HG03558 (cell line): ENCODE data around the gene SSRP1.

Experiments
- ATAC-seq: cut with Tn5 transposase; IDR thresholded peaks from one replicate; pipeline ENCODE4 v1.9.1; 2021; ENCODE audit warnings: moderate number of reproducible peaks; ENCODE audit not compliant: unreplicated experiment; ENCODE audit errors: extremely low read depth

SSRP1 gene

DNA sequence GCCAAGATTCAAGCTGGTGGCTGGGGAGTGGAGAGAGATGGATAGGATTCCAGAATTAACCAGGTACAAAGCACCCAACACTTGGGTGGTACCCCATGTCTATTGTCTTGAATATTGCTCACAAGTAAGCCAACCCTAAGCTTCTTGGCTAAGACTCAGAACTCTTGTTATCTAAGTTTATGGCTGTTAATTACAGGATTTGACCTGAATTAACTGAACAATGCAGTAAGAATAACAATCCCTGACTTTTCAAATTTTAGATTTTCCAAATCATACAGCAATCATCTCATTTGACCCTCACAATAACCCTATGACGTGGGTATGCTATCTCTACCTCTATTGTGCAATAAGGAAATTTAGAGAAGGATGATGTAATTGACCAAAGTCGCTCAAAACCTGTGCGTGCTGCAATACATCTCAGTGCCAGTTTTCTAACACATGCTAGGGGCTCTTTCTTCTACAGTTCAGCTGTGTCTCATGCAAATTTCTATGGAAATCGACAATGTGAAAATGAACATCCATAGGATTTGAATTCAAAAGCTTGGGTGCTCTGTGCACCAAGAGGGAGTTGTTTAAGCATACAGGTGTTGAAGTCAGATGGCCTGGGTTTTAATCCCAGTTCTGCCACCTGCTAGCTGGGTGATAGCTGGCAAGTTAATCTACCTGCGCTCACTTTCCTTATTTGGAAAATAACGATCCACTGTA lies 58.6 kb downstream of the SSRP1 start:
- ATAC-seq, result no peak

DNA sequence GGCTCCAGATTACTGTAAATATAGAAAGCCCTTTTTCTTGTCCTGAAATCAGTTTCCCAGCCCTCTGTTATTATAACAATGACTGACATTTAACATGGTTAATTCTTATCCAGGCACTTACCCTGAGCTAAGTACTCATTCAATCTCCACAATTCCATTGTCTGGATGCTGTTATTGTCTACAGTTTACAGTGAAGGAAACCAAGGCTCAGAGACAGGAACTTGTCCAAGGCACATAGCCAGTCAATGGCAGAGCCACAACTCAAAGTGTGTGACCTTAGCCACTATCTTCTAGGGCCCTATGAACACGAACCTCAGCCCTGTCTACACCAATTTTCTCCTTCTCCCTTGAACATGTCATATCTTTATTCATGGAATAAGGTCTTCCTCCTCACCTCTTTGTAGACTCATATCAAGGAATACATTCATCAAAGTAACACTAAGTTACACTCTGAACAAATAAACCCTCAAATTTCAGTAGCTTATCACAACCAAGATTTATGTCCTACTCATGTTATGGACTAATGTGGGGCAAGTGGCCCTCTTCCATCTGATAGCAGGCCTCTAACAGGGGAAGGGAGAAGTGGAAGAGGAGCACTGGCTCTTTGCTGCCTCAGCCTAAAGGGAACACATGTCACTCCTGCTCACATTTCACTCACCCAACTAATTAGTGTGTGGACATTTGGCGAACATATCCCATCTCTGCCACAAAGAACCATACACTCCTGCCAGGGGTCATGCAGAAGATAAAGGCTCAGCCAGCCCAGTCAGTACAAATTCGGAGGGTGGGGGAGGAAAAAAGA lies 59.3 kb downstream of the SSRP1 start:
- ATAC-seq, result no peak
